GM23248 (cell line): Measurements from ENCODE around the gene RCAN2.

Source experiments
- EZH2 ChIP-seq: fragments of 200-600 bp; sonication (generic); IDR thresholded peaks from 2 replicates; pipeline ENCODE4 v1.6.1; 2018; ENCODE audit warnings: antibody characterized with exemption, mild to moderate bottlenecking; ENCODE audit not compliant: insufficient read depth, poor library complexity, severe bottlenecking
- EZH2phosphoT487 ChIP-seq: fragments of 200-600 bp; sonication (generic); IDR thresholded peaks from 2 replicates; pipeline ENCODE4 v1.6.1; 2018; ENCODE audit warnings: antibody characterized with exemption, moderate library complexity, mild to moderate bottlenecking, low read depth; ENCODE audit not compliant: insufficient read depth

DNA sequence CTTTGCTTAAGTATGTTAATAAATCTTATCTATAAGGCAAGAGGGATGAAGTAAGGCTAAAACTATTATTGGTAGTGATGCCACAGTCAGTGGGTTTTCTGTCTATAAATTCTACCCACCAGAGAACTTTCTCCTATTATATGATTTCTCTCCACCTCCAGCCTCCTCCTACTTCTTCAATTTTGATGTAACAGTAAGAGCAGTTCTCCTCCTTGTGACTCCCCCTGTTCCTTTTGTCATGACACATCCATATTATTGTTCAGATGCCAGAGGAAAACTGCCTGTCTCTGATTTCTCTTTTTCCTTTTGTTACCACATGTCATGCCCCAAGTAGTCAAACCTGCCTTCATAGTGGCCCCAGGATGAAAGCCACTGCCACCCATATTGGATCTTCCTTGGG, 9.1 kb upstream of the RCAN2 start:
- TF ChIP-seq EZH2 = no peak
- TF ChIP-seq EZH2phosphoT487 = no peak
